SK-N-MC (cell line): ENCODE data around the gene EPB41L4A.

Experiments
- EZH2 ChIP-seq: fragments of 200-600 bp; sonication (generic); IDR thresholded peaks from one replicate; pipeline ENCODE4 v1.6.1; 2017; ENCODE audit warnings: antibody characterized with exemption
- FOXP2 ChIP-seq: optimal IDR thresholded peaks from 2 replicates; pipeline ENCODE3; 2011; ENCODE audit warnings: mild to moderate bottlenecking, moderate library complexity; ENCODE audit not compliant: insufficient read depth; ENCODE audit errors: extremely low read length, control extremely low read depth
- POLR2AphosphoS5 ChIP-seq: IDR thresholded peaks from 2 replicates; pipeline ENCODE4 v1.6.1; 2012; ENCODE audit warnings: mild to moderate bottlenecking, low read depth, low read length, borderline replicate concordance

DNA sequence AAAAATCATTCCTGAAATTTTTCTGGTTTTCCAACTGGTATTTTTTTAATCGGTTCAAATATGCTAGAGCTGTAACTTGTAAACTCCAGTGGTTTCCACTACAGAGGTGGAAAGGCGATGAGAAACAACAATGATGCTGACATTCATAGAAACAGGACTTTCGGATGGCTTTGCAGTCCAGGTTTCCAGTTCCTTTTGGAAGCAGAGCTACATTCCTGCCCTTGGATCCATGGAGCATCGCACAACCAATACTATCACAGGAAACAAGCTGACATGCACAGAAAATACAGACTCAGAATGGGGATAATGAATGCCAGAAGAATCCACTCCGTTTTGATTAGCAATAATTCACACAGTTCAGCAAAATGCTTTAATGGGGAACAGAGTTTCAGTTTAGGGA lies 140.0 kb downstream of the EPB41L4A start:
- TF ChIP-seq EZH2 (no peak), POLR2AphosphoS5 (no peak), FOXP2 (no peak)
